SW480 (cell line): ENCODE measurements around the gene TVP23B.
A peak's percentile ranks its signal among the peaks of the same experiment; 100 is the strongest.
"Not testable (repeated sequence)": the region's sequence is repeated elsewhere in the genome, so short reads cannot be mapped to it uniquely, and the experiment has no call there.

Experiments used
- DNase-seq: peaks from one replicate; pipeline ENCODE4 v3.0.0-alpha.2; 2016; ENCODE audit warnings: low spot score

Gene TVP23B

GRCh38 chr17:18791402-18791801, 10.4 kb downstream of the TVP23B start:
- not testable (repeated sequence) for DNase-seq

GRCh38 chr17:18794841-18795240, 13.9 kb downstream of the TVP23B start:
- DNase-seq = not testable (repeated sequence)

GRCh38 chr17:18796887-18797286, 15.9 kb downstream of the TVP23B start:
- DNase-seq = not testable (repeated sequence)

GRCh38 chr17:18803458-18804245, 22.7 kb downstream of the TVP23B start:
- DNase-seq = not testable (repeated sequence)

- not testable (repeated sequence) for DNase-seq
These were observed 34.9 kb downstream of the TVP23B start for GRCh38 chr17:18815924-18816323.

GRCh38 chr17:18816489-18817371, 35.7 kb downstream of the TVP23B start:
- DNase-seq = peak; percentile 63

- DNase-seq = not testable (repeated sequence)
These were observed 40.4 kb downstream of the TVP23B start for GRCh38 chr17:18821430-18821829.

- not testable (repeated sequence) for DNase-seq
These were observed 46.6 kb downstream of the TVP23B start for GRCh38 chr17:18827613-18828012.

GRCh38 chr17:18848501-18848900, 67.5 kb downstream of the TVP23B start:
- DNase-seq = no peak

GRCh38 chr17:18850679-18851078, 69.7 kb downstream of the TVP23B start:
- no peak for DNase-seq

- DNase-seq = no peak
These were observed 70.2 kb downstream of the TVP23B start for GRCh38 chr17:18851201-18851600.

GRCh38 chr17:18854956-18855355, 74.0 kb downstream of the TVP23B start:
- DNase-seq = no peak

- DNase-seq = peak; percentile 93
These were observed 75.0 kb downstream of the TVP23B start for GRCh38 chr17:18855831-18856569.
